C4-2B (cell line): ENCODE data around the gene KCNC1.

ENCODE experiments used
- H3K27ac ChIP-seq: fragments of 450-650 bp; 2 replicates; pipeline ENCODE4 v1.5.1; 2017
- CTCF ChIP-seq: fragments of 450-650 bp; conservative IDR thresholded peaks from 2 replicates; pipeline ENCODE4 v1.5.1; 2017; ENCODE audit warnings: mild to moderate bottlenecking
- ZFX ChIP-seq: fragments of 450-650 bp; IDR thresholded peaks from 2 replicates; pipeline ENCODE4 v1.6.1; 2017

Gene KCNC1

GRCh38 chr11:17812091-17812864 lies 77.7 kb downstream of the KCNC1 start:
- TF ChIP-seq ZFX (no peak), CTCF (no peak)
- H3K27ac ChIP-seq = peak overlapping the region; percentile 55

DNA sequence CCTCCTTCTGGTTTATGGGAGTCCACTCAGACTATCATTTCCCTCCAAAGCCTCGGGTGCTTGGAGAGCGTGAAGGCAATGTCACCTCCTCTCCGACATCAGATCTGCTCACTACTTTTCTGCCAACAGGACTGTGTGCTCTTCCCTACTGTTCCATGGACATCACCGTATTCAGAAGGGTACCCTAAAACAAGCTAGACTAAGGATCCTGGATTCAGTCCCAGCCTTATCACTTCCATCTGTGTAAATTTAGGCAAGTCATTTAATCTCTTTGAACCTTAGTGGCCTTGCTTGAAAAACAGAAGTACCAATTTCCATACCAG lies 78.2 kb downstream of the KCNC1 start:
- H3K27ac ChIP-seq = peak overlapping the region; percentile 55; the same call in 1 of the 2 replicates

DNA sequence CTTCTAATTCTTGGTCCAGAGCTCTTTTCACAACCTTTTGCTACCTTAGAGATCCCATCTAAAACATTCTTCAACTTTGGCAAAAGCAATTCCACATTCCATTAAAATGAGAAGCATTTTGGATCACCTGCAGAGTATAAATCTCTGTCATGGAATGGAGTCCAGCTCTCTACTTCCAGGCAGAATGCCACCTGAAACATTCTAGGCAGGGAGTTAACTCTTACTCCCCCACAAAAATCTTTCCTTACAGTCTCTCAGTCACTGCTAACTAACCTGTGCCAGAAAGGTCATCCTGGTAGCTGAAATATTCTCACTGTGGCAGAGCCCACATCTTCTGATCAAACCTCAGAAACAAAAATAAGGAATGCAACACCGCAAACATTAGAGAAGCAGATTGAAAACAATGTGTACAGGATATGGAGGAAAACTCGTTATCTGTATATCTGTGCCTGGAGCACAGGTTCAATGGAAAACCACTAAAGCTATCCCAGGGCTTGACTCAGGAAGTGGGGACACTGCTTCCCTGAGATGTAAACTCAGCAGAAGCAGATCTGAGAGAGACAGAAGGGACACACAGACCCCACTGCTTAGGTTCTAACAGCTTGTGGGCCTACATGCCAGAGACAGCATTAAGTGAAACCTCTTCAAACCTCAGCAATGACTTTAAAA lies 78.9 kb downstream of the KCNC1 start:
- TF ChIP-seq CTCF = no peak
- TF ChIP-seq ZFX = no peak
- peak overlapping the region; percentile 55; the same call in 1 of the 2 replicates for H3K27ac ChIP-seq

More for the DNA sequence above, 78.2 kb downstream of the KCNC1 start:
- no peak for TF ChIP-seq ZFX
- no peak for TF ChIP-seq CTCF

DNA sequence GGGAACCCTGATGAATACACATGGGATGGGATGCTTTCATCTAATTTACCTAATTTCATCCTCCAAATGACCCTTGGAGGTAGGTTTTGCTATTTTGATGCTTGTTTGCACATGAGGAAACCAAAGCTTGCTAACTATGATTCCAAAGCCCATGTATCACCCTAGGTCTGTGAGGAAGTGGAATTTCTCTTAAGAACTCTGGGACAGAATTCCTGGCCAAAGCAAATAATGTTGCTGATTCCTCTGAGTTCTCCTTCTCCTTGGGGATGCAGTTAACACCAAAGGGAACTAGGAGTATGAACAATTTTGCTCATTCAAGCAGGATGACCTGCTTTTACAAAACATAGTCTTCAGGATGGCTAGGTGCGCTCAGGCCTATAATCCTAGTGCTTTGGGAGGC lies 80.0 kb downstream of the KCNC1 start:
- H3K27ac ChIP-seq = no peak overlapping the region
- TF ChIP-seq CTCF = no peak
- TF ChIP-seq ZFX = no peak

DNA sequence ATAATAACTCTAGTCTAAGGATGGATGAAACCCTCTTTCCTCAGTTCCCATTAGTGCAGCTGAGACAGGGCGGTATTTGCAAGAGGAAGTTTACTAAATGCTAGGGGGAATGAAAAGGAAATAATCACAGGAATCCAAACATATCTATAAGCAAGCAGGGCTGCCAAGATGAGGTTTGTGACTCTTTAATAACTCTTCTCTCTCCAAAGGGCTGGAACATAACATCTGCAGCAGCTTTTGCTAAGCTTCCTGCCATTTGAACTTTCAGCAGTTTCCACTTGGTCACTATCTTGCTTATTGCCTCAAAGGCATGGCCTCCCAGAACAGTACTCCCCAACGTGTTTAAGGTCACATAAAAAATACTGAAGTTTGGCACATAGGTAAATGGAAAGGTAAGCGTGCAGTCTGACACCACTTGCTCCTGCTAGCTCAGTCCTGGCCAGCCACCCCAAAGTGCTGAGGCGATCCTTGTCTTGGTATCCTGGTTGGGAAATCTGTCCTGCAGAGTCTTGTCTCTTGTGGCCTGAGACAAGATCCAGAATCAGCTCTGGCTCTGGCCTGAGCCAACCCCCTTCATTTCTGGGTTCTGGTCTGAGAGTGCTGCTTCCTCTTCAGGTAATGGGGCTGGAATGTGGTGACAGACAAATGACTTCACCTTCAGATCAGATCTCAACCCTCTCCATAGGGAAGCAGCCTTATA lies 81.8 kb downstream of the KCNC1 start:
- no peak for TF ChIP-seq ZFX
- no peak for TF ChIP-seq CTCF
- H3K27ac ChIP-seq = no peak overlapping the region

GRCh38 chr11:17821648-17822400 lies 87.2 kb downstream of the KCNC1 start:
- H3K27ac ChIP-seq = no peak overlapping the region
- no peak for TF ChIP-seq CTCF
- no peak for TF ChIP-seq ZFX
